Fibroblast of skin of left biceps (primary cell): ENCODE results near the gene TLK2.
"Not testable (repeated sequence)": the region's sequence is repeated elsewhere in the genome, so short reads cannot be mapped to it uniquely, and the experiment has no call there.

Experiments
- DNase-seq, 2 experiments: peaks; one replicate each; pipeline ENCODE4 v3.0.0-alpha.2; 2013; ENCODE audit warnings: low read depth in 2 of 2

TLK2 gene

GRCh38 chr17:62490990-62491389 is 12.4 kb downstream of the TLK2 start:
- not testable (repeated sequence) for DNase-seq

DNA sequence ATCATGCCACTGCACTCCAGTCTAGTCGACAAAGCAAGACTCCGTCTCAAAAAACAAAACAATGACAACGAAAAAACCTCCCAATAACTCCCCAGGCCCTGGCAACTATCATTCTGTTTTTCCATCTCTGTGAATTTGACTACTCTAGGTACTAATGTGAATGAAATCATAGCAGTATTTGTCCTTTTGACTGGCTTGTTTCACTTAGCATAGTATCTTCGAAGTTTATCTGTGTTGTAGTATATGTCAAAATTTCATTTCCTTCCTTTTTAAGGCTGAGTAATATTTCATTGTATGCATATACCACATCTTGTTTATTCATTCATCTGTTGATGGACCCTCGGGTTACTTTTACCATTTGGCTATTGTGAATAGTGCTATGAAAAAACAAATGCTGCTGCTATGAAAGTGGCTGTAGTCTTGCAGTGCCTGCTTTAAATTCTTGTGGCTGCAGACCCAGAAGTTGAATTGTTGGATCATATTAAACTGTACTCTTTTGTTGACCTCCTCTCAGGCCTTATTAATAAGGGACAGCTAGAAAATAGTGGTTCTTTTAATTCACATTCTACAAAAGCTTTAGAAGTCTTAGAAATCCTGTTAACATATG is 14.5 kb downstream of the TLK2 start:
- not testable (repeated sequence) for DNase-seq

DNA sequence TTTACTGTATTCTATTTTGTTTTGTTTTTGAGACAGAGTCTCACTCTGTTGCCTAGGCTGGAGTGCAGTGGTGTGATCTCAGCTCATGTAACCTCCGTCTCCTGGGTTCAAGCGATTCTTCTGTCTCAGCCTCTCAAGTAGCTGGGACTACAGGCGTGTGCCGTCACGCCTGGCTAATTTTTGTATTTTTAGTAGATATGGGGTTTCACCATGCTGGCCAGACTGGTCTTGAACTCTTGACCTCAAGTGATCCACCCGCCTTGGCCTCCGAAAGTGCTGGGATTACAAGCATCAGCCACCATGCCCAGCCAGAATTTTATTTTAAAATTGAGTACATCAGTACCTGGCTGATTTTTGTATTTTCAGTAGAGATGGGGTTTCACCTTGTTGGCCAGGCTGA is 15.4 kb downstream of the TLK2 start:
- DNase-seq = not testable (repeated sequence)

DNA sequence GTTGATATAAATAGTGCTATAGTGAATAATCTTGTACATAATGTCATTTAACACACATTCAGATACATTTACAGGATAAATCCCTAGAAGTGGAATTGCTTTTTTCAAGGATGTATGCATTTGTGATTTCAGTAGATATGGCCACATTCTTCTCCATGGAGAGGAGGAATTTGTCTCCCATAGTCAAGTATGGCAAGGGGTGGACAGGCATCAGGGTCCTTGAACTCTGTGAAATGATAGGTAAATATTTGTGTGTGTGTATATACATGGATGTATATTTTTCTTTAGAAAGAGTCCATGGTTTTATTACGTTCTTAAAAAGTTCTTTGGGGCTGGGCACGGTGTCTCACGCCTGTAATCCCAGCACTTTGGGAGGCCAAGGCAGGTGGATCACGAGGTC is 17.7 kb downstream of the TLK2 start:
- not testable (repeated sequence) for DNase-seq

- DNase-seq = not testable (repeated sequence)
Measured at GRCh38 chr17:62498796-62499195, 20.2 kb downstream of the TLK2 start.

GRCh38 chr17:62500463-62500862 is 21.8 kb downstream of the TLK2 start:
- not testable (repeated sequence) for DNase-seq

- not testable (repeated sequence) for DNase-seq
Measured at GRCh38 chr17:62504857-62505256, 26.2 kb downstream of the TLK2 start.

GRCh38 chr17:62507191-62507836 is 28.7 kb downstream of the TLK2 start:
- DNase-seq = not testable (repeated sequence)

GRCh38 chr17:62510247-62510819 is 31.7 kb downstream of the TLK2 start:
- DNase-seq = not testable (repeated sequence)

DNA sequence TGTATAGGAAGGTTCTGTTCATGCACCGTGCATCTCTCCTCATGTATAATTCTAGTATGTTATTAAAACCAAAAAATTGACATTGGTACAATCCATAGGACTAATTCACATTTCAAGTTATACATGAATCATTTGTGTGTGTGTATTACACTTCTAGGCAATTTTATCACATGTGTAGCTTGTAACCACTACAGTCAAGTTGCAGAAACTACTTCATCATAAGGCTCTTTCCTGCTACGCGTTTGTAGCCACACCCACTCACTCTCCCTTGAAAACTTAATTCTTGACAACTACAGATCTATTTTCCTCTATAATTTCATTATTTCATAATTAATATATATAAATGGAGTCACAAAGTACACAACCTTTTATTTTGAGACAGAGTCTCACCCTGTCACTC is 32.4 kb downstream of the TLK2 start:
- DNase-seq = not testable (repeated sequence)

DNA sequence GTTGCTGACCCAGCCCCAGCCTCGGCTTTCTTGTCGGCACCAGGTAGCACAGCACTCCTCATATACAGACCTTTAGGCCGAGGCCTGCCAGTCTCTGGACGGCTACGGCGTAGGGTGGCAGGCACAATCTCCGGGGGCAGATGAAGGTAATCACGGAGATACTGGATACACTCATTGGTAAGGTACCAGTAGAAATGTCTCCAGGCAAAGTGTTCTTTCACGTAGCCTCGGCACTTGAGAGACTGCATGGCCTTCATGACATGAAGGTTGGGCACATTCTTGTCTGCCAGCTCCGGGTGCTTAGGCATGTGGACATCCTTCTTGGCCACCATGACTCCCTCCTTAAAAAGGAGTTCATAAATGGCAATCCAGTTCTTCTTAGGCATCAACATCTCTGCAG is 37.8 kb downstream of the TLK2 start:
- DNase-seq = not testable (repeated sequence)

DNA sequence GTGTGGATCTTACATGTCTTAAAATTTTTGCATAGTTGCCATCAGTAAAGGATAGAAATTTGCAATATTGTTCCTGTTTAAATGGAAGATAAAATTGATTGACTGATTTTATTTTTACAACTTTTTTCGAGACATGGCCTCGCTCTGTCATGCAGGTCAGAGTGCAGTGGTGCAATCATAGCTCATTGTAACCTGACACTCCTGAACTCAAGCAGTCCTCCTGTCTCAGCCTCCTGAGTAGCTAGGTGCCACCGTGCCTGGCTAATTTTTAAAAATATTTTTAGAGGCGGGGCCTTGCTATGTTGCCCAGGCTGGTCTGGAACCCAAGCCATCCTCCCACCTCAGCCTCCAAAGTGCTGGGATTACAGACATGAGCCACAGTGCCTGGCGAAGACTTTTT is 42.7 kb downstream of the TLK2 start:
- not testable (repeated sequence) for DNase-seq

DNA sequence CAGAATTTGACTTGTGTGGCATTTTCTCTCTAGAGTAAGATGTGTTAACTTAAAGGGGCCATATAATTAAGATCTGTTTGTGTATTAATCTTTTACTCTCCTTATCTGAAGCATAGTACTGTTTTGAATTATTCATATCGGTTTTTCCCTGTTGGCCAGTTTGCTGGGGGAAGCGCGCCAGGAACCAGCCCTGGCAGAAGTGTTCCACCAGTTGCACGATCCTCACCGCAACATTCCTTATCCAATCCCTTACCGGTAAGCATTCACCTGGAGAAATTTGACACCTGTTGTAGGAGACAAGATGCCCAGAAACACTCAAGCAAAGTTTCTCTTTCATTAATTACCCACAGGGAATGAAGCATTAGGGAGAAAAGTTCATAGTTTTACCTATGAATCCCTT is 45.5 kb downstream of the TLK2 start:
- not testable (repeated sequence) for DNase-seq

DNA sequence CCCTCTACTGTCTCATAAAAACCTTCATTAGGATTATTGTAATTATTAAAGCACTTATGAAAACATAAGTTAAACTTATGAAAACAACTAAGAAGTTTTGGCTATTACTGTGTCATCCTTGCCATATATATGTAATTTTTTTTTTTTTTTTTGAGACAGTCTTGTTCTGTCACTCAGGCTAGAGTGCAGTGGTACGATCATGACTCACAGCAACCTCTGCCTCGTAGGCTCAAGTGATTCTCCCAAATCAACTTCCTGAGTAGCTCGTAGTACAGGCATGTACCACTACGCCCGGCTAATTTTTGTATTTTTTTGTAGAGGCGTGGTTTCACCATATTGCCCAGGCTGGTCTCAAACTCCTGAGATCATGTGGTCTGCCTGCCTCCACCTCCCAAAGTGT is 46.7 kb downstream of the TLK2 start:
- DNase-seq = not testable (repeated sequence)

GRCh38 chr17:62530936-62531335 is 52.3 kb downstream of the TLK2 start:
- DNase-seq = not testable (repeated sequence)

DNA sequence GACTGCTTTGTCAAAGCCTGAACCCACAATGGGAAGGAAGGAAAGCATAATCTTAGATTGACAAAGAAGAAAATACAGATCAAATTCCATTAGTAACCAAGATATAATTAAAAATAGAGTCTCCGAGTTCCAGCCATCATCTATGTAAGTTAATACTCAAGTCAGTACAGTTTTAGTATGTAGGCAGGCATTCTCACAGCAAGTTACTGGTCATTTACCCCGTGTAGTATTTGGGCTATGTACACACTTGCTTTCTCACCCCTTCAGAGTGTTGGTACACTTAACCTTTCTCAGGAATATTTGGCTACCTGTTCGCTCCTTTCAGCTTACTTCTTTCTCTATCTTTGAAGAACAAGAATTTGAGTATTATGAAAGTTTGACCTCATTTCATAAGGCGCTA is 57.9 kb downstream of the TLK2 start:
- not testable (repeated sequence) for DNase-seq

- DNase-seq = not testable (repeated sequence)
Measured at GRCh38 chr17:62541073-62541472, 62.4 kb downstream of the TLK2 start.

DNA sequence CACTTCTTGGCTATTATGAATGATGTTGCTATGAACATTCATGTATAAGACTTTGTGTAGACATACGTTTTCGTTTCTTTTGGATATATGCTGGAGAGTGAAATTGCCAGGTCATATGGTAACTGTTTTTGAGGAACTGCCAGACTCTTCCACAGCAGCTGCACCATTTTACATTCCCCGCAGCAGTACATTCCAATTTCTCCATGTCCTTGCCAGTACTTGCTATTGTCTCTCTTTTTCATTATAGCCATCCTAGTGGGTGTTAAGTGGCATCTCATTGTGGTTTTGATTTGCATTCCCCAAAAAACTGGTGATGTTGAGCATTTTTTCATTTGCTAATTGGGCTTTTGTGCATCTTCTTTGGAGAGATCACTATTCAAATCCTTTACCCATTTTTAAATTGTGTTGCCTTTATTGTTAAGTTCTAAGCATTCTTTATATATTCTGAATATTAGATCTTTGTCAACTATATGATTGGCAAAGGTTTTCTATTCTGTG is 64.7 kb downstream of the TLK2 start:
- DNase-seq = not testable (repeated sequence)

GRCh38 chr17:62546066-62546465 is 67.4 kb downstream of the TLK2 start:
- not testable (repeated sequence) for DNase-seq

GRCh38 chr17:62552851-62553659 is 74.4 kb downstream of the TLK2 start:
- not testable (repeated sequence) for DNase-seq

GRCh38 chr17:62557532-62557931 is 78.9 kb downstream of the TLK2 start:
- DNase-seq = not testable (repeated sequence)

DNA sequence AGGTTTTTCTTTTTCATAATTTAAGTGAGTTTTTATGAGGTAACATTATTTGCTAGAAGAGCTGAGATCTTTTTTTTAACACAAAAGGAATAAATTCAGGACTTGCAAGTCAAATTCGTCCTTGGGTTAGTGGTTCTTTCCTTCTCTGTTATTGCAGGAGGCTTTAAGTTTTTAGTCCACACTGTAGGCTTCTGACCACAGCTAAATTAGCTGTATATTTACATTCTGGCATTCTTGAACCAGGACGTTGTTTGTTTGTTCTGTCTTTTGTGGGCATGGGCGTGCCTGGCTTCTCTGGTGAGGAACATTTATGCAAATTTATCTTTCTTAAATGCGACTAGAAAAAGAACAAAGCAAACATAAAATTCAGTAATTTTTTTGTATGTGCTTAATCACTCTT is 80.3 kb downstream of the TLK2 start:
- not testable (repeated sequence) for DNase-seq
